Panc1 (cell line): ENCODE results near the gene SPECC1L. TPM values are rescaled to one million over a fixed set of nuclear protein-coding genes. Genes with fewer than 3 reads are reported as not detected.

ENCODE experiments used
- ATAC-seq: fragments of 200-7000 bp; cut with Tn5 transposase; 2 replicates; pipeline ENCODE4 v1.9.1; 2020; ENCODE audit warnings: mild to moderate bottlenecking, moderate library complexity
- BruUV-seq: library from RNA; stranded (reverse); fragments of 400-500 nt; replicated peaks from 2 replicates; lab custom pipeline; 2021; lab: Mats Ljungman, UMichigan
- CTCF ChIA-PET: fragments of 300-600 bp; sonication (Branson Sonifier 250); formaldehyde crosslinking; loops from one replicate; lab custom pipeline; 2022; ENCODE audit warnings: antibody characterized with exemption; lab: Charles Lee
- POLR2A ChIA-PET: fragments of 300-600 bp; sonication (Branson Sonifier 250); formaldehyde crosslinking; loops from one replicate; lab custom pipeline; 2022; ENCODE audit warnings: antibody characterized with exemption; lab: Charles Lee
- DNase-seq: peaks from one replicate; pipeline ENCODE4 v3.0.0-alpha.2; 2010; ENCODE audit warnings: low read depth, low spot score
- H3K27ac ChIP-seq: 2 replicates; pipeline ENCODE4 v1.5.1; 2011; ENCODE audit warnings: mild to moderate bottlenecking, low read length, inconsistent platforms
- H3K27me3 ChIP-seq: fragments of 200-500 bp; sonication (Bioruptor generic); 2 replicates; pipeline ENCODE4 v1.6.0; 2014; ENCODE audit warnings: low read length, inconsistent platforms; ENCODE audit not compliant: control insufficient read depth, insufficient read depth
- H3K36me3 ChIP-seq: fragments of 200-500 bp; sonication (Bioruptor generic); 2 replicates; pipeline ENCODE4 v1.5.1; 2014; ENCODE audit warnings: inconsistent platforms, mild to moderate bottlenecking, low read length, moderate library complexity; ENCODE audit not compliant: control insufficient read depth, insufficient read depth
- H3K4me1 ChIP-seq: 2 replicates; pipeline ENCODE4 v1.5.1; 2011; ENCODE audit warnings: inconsistent platforms, mild to moderate bottlenecking, low read length, moderate library complexity; ENCODE audit not compliant: control insufficient read depth, insufficient read depth
- H3K4me3 ChIP-seq, 2 experiments: 2 replicates each; pipeline ENCODE4 v1.5.1; 2011 to 2012; ENCODE audit warnings: low read depth in 2 of 2, low read length in 2 of 2, mild to moderate bottlenecking in 2 of 2, inconsistent platforms in 1 of 2, moderate library complexity in 1 of 2
- H3K9me3 ChIP-seq: fragments of 200-500 bp; sonication (Bioruptor generic); 2 replicates; pipeline ENCODE4 v1.5.1; 2014; ENCODE audit warnings: low read depth, mild to moderate bottlenecking, inconsistent platforms, low read length, moderate library complexity; ENCODE audit not compliant: control insufficient read depth, insufficient read depth
- POLR2AphosphoS5 ChIP-seq: IDR thresholded peaks from 2 replicates; pipeline ENCODE4 v1.6.1; 2012; ENCODE audit warnings: mild to moderate bottlenecking, low read depth, low read length, moderate library complexity
- SIN3A ChIP-seq: IDR thresholded peaks from 2 replicates; pipeline ENCODE4 v1.6.1; 2012; ENCODE audit warnings: low read depth, mild to moderate bottlenecking, low read length, moderate library complexity, borderline replicate concordance; ENCODE audit not compliant: insufficient read depth
- TCF7L2 ChIP-seq: IDR thresholded peaks from 2 replicates; pipeline ENCODE4 v1.6.1; 2011; ENCODE audit warnings: mild to moderate bottlenecking, low read depth, low read length, inconsistent platforms
- in situ Hi-C: cut with HindIII; loops from 2 replicates; pipeline ENCODE4 v1.10.0; 2016; ENCODE audit warnings: low sequenced_read_pairs, low pct_unique_long_range_greater_than_20kb
- intact Hi-C: fragments of 100-400 bp; cut with micrococcal nuclease; formaldehyde crosslinking; loops from one replicate; pipeline ENCODE4 v1.10.0; 2022; ENCODE audit not compliant: unreplicated experiment
- total RNA-seq: library from RNA; stranded (reverse); gene quantifications from one replicate; pipeline ENCODE4 v1.2.1, GENCODE V29; 2021; ENCODE audit not compliant: unreplicated experiment
- TF ChIP-seq, protein P1 (sequence below), 2 experiments: IDR thresholded peaks; 2 replicates each; pipeline ENCODE4 v1.6.1; 2011 to 2012; ENCODE audit warnings: low read depth in 2 of 2, control low read depth in 1 of 2, low read length in 1 of 2, mild to moderate bottlenecking in 1 of 2, moderate library complexity in 1 of 2; ENCODE audit not compliant: insufficient read depth in 1 of 2
- TF ChIP-seq, protein P2 (sequence below): fragments of 450-650 bp; IDR thresholded peaks from 2 replicates; pipeline ENCODE4 v1.5.1; 2017; ENCODE audit warnings: mild to moderate bottlenecking

SPECC1L gene
- total RNA-seq, 1 experiment from 2014 or later, result 43.3 TPM

DNA sequence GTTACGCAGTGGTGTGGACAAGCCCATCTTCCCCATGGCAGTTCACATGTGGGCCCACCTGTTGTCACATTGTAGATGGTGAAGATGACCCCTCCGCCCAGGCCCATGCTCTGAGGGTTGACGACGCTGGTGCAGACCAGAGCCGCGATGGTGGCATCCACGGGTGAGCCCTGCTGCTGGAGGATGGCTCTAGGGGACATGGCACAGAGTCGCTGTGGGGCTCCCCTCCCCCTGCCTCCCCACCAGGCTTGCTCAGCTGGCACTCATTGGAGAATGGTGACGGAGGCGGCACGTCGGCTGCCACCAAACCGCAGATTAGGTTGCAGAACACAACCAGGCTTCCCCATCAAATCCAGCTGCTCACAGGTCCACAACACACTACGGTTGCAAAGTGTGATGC is 36.8 kb upstream of the SPECC1L start:
- TF ChIP-seq, protein P1, sequence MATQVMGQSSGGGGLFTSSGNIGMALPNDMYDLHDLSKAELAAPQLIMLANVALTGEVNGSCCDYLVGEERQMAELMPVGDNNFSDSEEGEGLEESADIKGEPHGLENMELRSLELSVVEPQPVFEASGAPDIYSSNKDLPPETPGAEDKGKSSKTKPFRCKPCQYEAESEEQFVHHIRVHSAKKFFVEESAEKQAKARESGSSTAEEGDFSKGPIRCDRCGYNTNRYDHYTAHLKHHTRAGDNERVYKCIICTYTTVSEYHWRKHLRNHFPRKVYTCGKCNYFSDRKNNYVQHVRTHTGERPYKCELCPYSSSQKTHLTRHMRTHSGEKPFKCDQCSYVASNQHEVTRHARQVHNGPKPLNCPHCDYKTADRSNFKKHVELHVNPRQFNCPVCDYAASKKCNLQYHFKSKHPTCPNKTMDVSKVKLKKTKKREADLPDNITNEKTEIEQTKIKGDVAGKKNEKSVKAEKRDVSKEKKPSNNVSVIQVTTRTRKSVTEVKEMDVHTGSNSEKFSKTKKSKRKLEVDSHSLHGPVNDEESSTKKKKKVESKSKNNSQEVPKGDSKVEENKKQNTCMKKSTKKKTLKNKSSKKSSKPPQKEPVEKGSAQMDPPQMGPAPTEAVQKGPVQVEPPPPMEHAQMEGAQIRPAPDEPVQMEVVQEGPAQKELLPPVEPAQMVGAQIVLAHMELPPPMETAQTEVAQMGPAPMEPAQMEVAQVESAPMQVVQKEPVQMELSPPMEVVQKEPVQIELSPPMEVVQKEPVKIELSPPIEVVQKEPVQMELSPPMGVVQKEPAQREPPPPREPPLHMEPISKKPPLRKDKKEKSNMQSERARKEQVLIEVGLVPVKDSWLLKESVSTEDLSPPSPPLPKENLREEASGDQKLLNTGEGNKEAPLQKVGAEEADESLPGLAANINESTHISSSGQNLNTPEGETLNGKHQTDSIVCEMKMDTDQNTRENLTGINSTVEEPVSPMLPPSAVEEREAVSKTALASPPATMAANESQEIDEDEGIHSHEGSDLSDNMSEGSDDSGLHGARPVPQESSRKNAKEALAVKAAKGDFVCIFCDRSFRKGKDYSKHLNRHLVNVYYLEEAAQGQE (IDR thresholded peaks at IDR 0.05; ENCODE audit: insufficient read depth in 1 of 2, low read depth in 2 of 2, low read length in 1 of 2), result no peak
- TF ChIP-seq SIN3A (no peak), POLR2AphosphoS5 (no peak), TCF7L2 (no peak)
- TF ChIP-seq, protein P2, sequence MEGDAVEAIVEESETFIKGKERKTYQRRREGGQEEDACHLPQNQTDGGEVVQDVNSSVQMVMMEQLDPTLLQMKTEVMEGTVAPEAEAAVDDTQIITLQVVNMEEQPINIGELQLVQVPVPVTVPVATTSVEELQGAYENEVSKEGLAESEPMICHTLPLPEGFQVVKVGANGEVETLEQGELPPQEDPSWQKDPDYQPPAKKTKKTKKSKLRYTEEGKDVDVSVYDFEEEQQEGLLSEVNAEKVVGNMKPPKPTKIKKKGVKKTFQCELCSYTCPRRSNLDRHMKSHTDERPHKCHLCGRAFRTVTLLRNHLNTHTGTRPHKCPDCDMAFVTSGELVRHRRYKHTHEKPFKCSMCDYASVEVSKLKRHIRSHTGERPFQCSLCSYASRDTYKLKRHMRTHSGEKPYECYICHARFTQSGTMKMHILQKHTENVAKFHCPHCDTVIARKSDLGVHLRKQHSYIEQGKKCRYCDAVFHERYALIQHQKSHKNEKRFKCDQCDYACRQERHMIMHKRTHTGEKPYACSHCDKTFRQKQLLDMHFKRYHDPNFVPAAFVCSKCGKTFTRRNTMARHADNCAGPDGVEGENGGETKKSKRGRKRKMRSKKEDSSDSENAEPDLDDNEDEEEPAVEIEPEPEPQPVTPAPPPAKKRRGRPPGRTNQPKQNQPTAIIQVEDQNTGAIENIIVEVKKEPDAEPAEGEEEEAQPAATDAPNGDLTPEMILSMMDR, result no peak
- ChIA-PET POLR2A (no interaction called here), CTCF (no interaction called here)
- H3K27me3 ChIP-seq, result no peaks in the 10 kb centered on the region
- no peak overlapping the region for H3K27ac ChIP-seq
- H3K9me3 ChIP-seq, result no peaks in the 10 kb centered on the region
- no peaks in the 10 kb centered on the region for H3K4me1 ChIP-seq
- no peak overlapping the region for H3K4me3 ChIP-seq
- intact Hi-C loops, result no loop called here
- no peaks in the 10 kb centered on the region for H3K36me3 ChIP-seq
- in situ Hi-C loops, result no loop called here
- DNase-seq, result no peak
- no peak for ATAC-seq
- no TSS peak for BruUV-seq

DNA sequence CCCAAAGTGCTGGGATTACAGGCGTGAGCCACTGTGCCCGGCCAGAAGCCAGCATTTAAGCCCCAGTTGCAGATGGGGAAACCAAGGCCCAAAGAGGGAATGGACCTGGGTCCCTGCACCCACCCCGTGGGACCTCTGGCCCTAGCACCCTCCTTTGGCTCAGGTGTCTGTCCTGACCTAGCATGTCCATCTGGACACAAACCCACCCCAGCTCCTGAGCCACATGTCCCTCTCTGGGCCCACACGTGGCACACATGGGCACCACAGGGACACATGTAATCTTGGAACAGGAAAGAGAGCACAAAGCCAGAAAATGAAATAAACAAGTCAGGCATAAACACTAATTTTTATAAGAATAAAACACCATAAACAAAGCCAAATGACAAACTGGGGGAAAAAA is 35.3 kb upstream of the SPECC1L start:
- Histone ChIP-seq H3K4me1 (no peaks in the 10 kb centered on the region), H3K4me3 (no peak overlapping the region), H3K27ac (peak overlapping the region; percentile 17; the same call in 1 of the 2 replicates), H3K36me3 (no peaks in the 10 kb centered on the region), H3K9me3 (no peaks in the 10 kb centered on the region), H3K27me3 (no peaks in the 10 kb centered on the region)
- TF ChIP-seq TCF7L2 (no peak), SIN3A (no peak), POLR2AphosphoS5 (no peak)
- TF ChIP-seq, protein P1 (IDR thresholded peaks at IDR 0.05; ENCODE audit: insufficient read depth in 1 of 2, low read depth in 2 of 2, low read length in 1 of 2), result no peak
- TF ChIP-seq, protein P2, result no peak
- in situ Hi-C loops, result no loop called here
- POLR2A ChIA-PET, result no interaction called here
- BruUV-seq, result no TSS peak
- intact Hi-C loops, result no loop called here
- ATAC-seq, result no peak
- DNase-seq, result no peak
- CTCF ChIA-PET, result no interaction called here
